ENCODE data around the gene IMMP2L. TPM values are rescaled to one million over a fixed set of nuclear protein-coding genes. Genes with fewer than 3 reads are reported as not detected.

Gene IMMP2L
- polyA plus RNA-seq, 2 of the 4 experiments (the other 2 are of a cell fraction) = 16.1 to 23.8 TPM

DNA sequence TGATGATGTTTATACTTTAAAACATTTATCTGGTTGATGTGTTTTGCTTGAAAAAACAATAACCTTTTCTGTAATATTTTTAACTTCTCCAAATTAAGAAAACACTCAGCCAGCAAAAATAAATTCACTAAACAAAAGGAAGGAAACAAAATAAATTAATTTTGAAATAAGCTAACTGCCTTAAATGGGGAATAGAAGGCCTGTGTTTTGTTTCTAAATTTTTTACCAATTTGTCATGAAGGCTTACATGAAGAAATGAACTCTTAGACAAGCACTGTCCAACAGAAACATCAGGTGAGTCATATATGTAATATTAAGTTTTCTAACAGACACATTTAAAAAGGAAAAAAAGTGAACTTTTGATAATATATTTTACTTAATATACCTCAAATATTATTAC lies 402.9 kb downstream of the IMMP2L start:
- no peak for TF ChIP-seq ZC3H11A (IDR thresholded peaks at IDR 0.05)
- TF ChIP-seq KDM1A (IDR thresholded peaks at IDR 0.05; ENCODE audit: low read depth) = no peak
- no peak for TF ChIP-seq RNF2 (IDR thresholded peaks at IDR 0.05; ENCODE audit: borderline replicate concordance, low read depth)
- TF ChIP-seq FOSL2 (IDR thresholded peaks at IDR 0.05) = no peak
- TF ChIP-seq FOSL2 (CRISPR knock-in tag; IDR thresholded peaks at IDR 0.05) = no peak
- no peak for TF ChIP-seq ZNF302 (CRISPR knock-in tag; IDR thresholded peaks at IDR 0.05)
- TF ChIP-seq GATA3 (IDR thresholded peaks at IDR 0.05; ENCODE audit: borderline replicate concordance) = no peak
- no peak for TF ChIP-seq HOXB13 (CRISPR knock-in tag; IDR thresholded peaks at IDR 0.05; ENCODE audit: low read depth)
- TF ChIP-seq POLR2A (IDR thresholded peaks at IDR 0.05; ENCODE audit: low read length) = no peak
- no peak for TF ChIP-seq FOSB (CRISPR knock-in tag; IDR thresholded peaks at IDR 0.05)
- no peak for TF ChIP-seq HOXA7 (CRISPR knock-in tag; IDR thresholded peaks at IDR 0.05)
- no peak for TF ChIP-seq CHD4 (IDR thresholded peaks at IDR 0.05; ENCODE audit: borderline replicate concordance)
- no peak for TF ChIP-seq BHLHE40 (IDR thresholded peaks at IDR 0.05; ENCODE audit: low read depth, low read length)
- no peak for TF ChIP-seq MAZ (IDR thresholded peaks at IDR 0.05; ENCODE audit: borderline replicate concordance, low read depth, low read length)
- no peak for TF ChIP-seq CEBPB (IDR thresholded peaks at IDR 0.05)
- ATAC-seq = no peak

DNA sequence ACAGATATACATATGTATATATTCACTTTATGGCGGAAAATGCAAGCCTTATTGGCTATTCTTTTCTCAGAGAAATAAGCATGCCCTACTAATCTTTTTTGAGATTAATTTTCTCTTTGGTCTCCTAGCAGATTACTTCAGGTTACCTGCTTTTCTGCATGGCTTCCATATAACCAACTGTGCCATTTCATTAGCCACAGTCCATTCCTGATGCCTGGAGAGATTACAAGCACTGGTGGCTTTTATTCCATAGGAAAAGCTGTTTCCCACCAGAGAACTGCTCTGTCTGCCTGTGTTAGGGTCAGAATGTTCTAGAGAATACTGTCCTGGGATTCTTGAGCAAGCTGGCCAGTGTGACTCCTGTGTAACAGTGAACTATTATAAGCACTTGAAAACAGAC lies 411.6 kb downstream of the IMMP2L start:
- no peak for FAIRE-seq
- CTCF ChIA-PET = interaction anchor here (1.3 kb wide), 1 partner anchor 13 kb away, joined by 3 read pairs; no protein-coding TSS in a partner anchor
- POLR2A ChIA-PET = no interaction called here

More for the DNA sequence above, 402.9 kb downstream of the IMMP2L start:
- H3K27ac ChIP-seq = no peak overlapping the region
- DNase-seq (ENCODE audit: low read depth in 1 of 2, low spot score in 1 of 2) (no peak), FAIRE-seq (peak; percentile 18)
- no peaks in the 10 kb centered on the region for H3K9me3 ChIP-seq
- POLR2A ChIA-PET = no interaction called here
- H3K4me1 ChIP-seq = 0 out of 3 replicates have a peak, but pooled peaks cover 5% of the 10 kb centered on the region
- no peak overlapping the region for H3K4me2 ChIP-seq
- H3K4me3 ChIP-seq = no peak overlapping the region
- CTCF ChIA-PET = no interaction called here

DNA sequence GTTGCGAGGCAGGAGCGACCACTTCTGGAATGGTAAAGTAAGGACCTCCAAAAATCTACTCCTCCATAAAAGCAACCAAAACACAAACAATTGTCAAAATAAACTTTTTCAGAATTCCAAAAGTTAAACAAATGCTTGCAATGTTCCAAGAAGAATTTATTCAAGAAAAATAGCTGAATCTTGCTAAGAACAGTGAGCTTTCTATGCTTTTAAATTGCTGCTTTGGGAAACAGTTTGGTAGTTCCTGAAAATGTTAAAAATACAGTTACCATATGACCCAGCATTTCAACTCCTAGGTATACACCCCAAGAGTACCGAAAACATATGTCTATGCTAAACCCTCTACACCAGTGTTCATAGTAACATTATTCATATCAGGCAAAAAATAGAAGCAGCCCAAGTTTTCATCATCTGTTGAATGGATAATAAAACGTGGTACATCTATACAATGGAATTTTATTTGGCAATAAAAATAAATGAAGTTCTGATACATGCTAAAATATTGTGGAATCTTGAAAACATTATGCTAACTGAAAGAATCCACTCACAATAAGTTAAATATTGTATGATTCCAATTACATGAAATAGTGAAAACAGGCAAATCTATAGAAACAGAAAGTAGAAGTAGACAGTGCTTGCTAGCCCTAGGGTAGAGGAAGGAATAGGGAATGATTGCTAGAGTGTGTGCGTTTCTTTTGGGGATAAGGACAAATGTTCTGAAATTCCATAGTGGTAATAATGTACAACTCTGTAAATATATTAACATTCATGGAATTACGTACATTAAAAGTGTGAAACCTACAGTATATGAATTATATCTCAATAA lies 414.4 kb downstream of the IMMP2L start:
- WGBS (ENCODE audit: missing lambda C conversion rate) = 82% methylated on average over 6 of the region's 6 CpGs
- FAIRE-seq (no peak), ATAC-seq (no peak), DNase-seq (ENCODE audit: low read depth in 1 of 2, low spot score in 1 of 2) (no peak)
- H3K4me1 ChIP-seq = no peaks in the 10 kb centered on the region
- CTCF ChIA-PET = no interaction called here
- no peak overlapping the region for H3K27ac ChIP-seq
- H3K4me3 ChIP-seq = no peak overlapping the region
- H3K9me3 ChIP-seq = no peaks in the 10 kb centered on the region
- H3K4me2 ChIP-seq = no peak overlapping the region
- POLR2A ChIA-PET = no interaction called here
- no peak for TF ChIP-seq ESRRA (IDR thresholded peaks at IDR 0.05; ENCODE audit: borderline replicate concordance, low read length)
- no peak for TF ChIP-seq TFCP2L1 (CRISPR knock-in tag; IDR thresholded peaks at IDR 0.05)
- TF ChIP-seq, protein P1, sequence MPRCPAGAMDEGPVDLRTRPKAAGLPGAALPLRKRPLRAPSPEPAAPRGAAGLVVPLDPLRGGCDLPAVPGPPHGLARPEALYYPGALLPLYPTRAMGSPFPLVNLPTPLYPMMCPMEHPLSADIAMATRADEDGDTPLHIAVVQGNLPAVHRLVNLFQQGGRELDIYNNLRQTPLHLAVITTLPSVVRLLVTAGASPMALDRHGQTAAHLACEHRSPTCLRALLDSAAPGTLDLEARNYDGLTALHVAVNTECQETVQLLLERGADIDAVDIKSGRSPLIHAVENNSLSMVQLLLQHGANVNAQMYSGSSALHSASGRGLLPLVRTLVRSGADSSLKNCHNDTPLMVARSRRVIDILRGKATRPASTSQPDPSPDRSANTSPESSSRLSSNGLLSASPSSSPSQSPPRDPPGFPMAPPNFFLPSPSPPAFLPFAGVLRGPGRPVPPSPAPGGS (IDR thresholded peaks at IDR 0.05) = no peak
- no peak for TF ChIP-seq EHF (CRISPR knock-in tag; IDR thresholded peaks at IDR 0.05)
- TF ChIP-seq RAD21 (conservative IDR thresholded peaks at IDR 0.05 in 1 of 2, IDR thresholded peaks at IDR 0.05 in 1 of 2) = no peak
- TF ChIP-seq, protein P2, sequence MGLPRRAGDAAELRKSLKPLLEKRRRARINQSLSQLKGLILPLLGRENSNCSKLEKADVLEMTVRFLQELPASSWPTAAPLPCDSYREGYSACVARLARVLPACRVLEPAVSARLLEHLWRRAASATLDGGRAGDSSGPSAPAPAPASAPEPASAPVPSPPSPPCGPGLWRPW (IDR thresholded peaks at IDR 0.05) = no peak
- TF ChIP-seq CHD2 (IDR thresholded peaks at IDR 0.05; ENCODE audit: low read length, partially characterized antibody) = no peak
- TF ChIP-seq CHD4 (IDR thresholded peaks at IDR 0.05; ENCODE audit: borderline replicate concordance) = no peak
- no peak for TF ChIP-seq NFE2L2 (conservative IDR thresholded peaks at IDR 0.05; ENCODE audit: low read length)
- TF ChIP-seq CBX8 (IDR thresholded peaks at IDR 0.05) = no peak
- no peak for TF ChIP-seq CEBPB (IDR thresholded peaks at IDR 0.05)
- TF ChIP-seq, protein P3, sequence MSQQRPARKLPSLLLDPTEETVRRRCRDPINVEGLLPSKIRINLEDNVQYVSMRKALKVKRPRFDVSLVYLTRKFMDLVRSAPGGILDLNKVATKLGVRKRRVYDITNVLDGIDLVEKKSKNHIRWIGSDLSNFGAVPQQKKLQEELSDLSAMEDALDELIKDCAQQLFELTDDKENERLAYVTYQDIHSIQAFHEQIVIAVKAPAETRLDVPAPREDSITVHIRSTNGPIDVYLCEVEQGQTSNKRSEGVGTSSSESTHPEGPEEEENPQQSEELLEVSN (IDR thresholded peaks at IDR 0.05; ENCODE audit: borderline replicate concordance, low read depth) = no peak
- TF ChIP-seq HOXA7 (CRISPR knock-in tag; IDR thresholded peaks at IDR 0.05) = no peak

More for the DNA sequence above, 411.6 kb downstream of the IMMP2L start:
- ATAC-seq (no peak), DNase-seq (ENCODE audit: low read depth in 1 of 2, low spot score in 1 of 2) (no peak)
- Histone ChIP-seq H3K9me3 (no peaks in the 10 kb centered on the region), H3K4me2 (no peak overlapping the region), H3K4me3 (no peak overlapping the region), H3K27ac (no peak overlapping the region), H3K4me1 (no peaks in the 10 kb centered on the region)
- TF ChIP-seq, protein P4, sequence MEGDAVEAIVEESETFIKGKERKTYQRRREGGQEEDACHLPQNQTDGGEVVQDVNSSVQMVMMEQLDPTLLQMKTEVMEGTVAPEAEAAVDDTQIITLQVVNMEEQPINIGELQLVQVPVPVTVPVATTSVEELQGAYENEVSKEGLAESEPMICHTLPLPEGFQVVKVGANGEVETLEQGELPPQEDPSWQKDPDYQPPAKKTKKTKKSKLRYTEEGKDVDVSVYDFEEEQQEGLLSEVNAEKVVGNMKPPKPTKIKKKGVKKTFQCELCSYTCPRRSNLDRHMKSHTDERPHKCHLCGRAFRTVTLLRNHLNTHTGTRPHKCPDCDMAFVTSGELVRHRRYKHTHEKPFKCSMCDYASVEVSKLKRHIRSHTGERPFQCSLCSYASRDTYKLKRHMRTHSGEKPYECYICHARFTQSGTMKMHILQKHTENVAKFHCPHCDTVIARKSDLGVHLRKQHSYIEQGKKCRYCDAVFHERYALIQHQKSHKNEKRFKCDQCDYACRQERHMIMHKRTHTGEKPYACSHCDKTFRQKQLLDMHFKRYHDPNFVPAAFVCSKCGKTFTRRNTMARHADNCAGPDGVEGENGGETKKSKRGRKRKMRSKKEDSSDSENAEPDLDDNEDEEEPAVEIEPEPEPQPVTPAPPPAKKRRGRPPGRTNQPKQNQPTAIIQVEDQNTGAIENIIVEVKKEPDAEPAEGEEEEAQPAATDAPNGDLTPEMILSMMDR (IDR thresholded peaks at IDR 0.05) = no peak
- TF ChIP-seq CBX8 (IDR thresholded peaks at IDR 0.05) (no peak), POLR2A (IDR thresholded peaks at IDR 0.05; ENCODE audit: low read length) (no peak), CHD2 (IDR thresholded peaks at IDR 0.05; ENCODE audit: low read length, partially characterized antibody) (no peak), RCOR1 (IDR thresholded peaks at IDR 0.05; ENCODE audit: low read depth, low read length) (no peak), HOXB5 (CRISPR knock-in tag; IDR thresholded peaks at IDR 0.05) (no peak), CEBPB (IDR thresholded peaks at IDR 0.05) (no peak)
- TF ChIP-seq, protein P5, sequence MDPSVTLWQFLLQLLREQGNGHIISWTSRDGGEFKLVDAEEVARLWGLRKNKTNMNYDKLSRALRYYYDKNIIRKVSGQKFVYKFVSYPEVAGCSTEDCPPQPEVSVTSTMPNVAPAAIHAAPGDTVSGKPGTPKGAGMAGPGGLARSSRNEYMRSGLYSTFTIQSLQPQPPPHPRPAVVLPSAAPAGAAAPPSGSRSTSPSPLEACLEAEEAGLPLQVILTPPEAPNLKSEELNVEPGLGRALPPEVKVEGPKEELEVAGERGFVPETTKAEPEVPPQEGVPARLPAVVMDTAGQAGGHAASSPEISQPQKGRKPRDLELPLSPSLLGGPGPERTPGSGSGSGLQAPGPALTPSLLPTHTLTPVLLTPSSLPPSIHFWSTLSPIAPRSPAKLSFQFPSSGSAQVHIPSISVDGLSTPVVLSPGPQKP (IDR thresholded peaks at IDR 0.05; ENCODE audit: low read depth, low read length) = no peak
- WGBS (ENCODE audit: missing lambda C conversion rate) = 93% methylated on average over 1 of the region's 1 CpG

All from A549 (cell line).